ENCODE results near the gene GPR33.
"Not testable (repeated sequence)": the region's sequence is repeated elsewhere in the genome, so short reads cannot be mapped to it uniquely, and the experiment has no call there.

The GPR33 gene

GRCh38 chr14:31487886-31488285 lies at the start of gene GPR33:
GPR33 (minus strand) TSS chr14:31488039; CDS start chr14:31483965, 4,074 bp downstream.
- DNase-seq = no peak

GRCh38 chr14:31536201-31536960 lies 48.5 kb upstream of the GPR33 start:
- no peak for DNase-seq

GRCh38 chr14:31530136-31530535 lies 42.3 kb upstream of the GPR33 start:
- no peak for DNase-seq

- no peak for DNase-seq
These were observed 41.2 kb upstream of the GPR33 start for GRCh38 chr14:31529053-31529452.

GRCh38 chr14:31527546-31527945 lies 39.7 kb upstream of the GPR33 start:
- DNase-seq = no peak

- no peak for DNase-seq
These were observed 39.2 kb upstream of the GPR33 start for GRCh38 chr14:31527087-31527486.

GRCh38 chr14:31510855-31511254 lies 23.0 kb upstream of the GPR33 start:
- DNase-seq = no peak

GRCh38 chr14:31510222-31510621 lies 22.4 kb upstream of the GPR33 start:
- no peak for DNase-seq

- DNase-seq = no peak
These were observed 20.3 kb upstream of the GPR33 start for GRCh38 chr14:31508135-31508534.

- DNase-seq = no peak
These were observed 17.6 kb upstream of the GPR33 start for GRCh38 chr14:31505411-31505810.

GRCh38 chr14:31501870-31502269 lies 14.0 kb upstream of the GPR33 start:
- no peak for DNase-seq

GRCh38 chr14:31492759-31493498 lies 5.1 kb upstream of the GPR33 start:
- DNase-seq = no peak

- no peak for DNase-seq
These were observed 1.9 kb upstream of the GPR33 start for GRCh38 chr14:31489691-31490090.

GRCh38 chr14:31486764-31487163 lies 1.1 kb downstream of the GPR33 start:
- DNase-seq = no peak

GRCh38 chr14:31484754-31485153 lies 3.1 kb downstream of the GPR33 start:
- no peak for DNase-seq

- DNase-seq = no peak
These were observed 7.7 kb downstream of the GPR33 start for GRCh38 chr14:31480156-31480555.

GRCh38 chr14:31479027-31479426 lies 8.8 kb downstream of the GPR33 start:
- DNase-seq = no peak

GRCh38 chr14:31477248-31477647 lies 10.6 kb downstream of the GPR33 start:
- DNase-seq = no peak

- DNase-seq = no peak
These were observed 11.5 kb downstream of the GPR33 start for GRCh38 chr14:31476131-31476866.

- DNase-seq = no peak
These were observed 21.3 kb downstream of the GPR33 start for GRCh38 chr14:31466554-31466953.

GRCh38 chr14:31465111-31465510 lies 22.7 kb downstream of the GPR33 start:
- no peak for DNase-seq

GRCh38 chr14:31462450-31462849 lies 25.4 kb downstream of the GPR33 start:
- DNase-seq = not testable (repeated sequence)

GRCh38 chr14:31461545-31461944 lies 26.3 kb downstream of the GPR33 start:
- no peak for DNase-seq
